Endothelial cell of umbilical vein (primary cell): ENCODE measurements around the gene COPS7A. TPM values are rescaled to one million over a fixed set of nuclear protein-coding genes. Genes with fewer than 3 reads are reported as not detected.

Source experiments
- BruUV-seq: library from RNA; stranded (reverse); fragments of 400-500 nt; replicated peaks from 2 replicates; lab custom pipeline; 2021; lab: Mats Ljungman, UMichigan
- CTCF ChIA-PET: fragments of 300-600, 350-600 bp; sonication (Branson Sonifier 250); formaldehyde crosslinking; loops from one replicate; lab custom pipeline; 2021; ENCODE audit warnings: antibody characterized with exemption, inconsistent platforms; lab: Charles Lee
- POLR2A ChIA-PET: fragments of 300-600, 350-600 bp; sonication (Branson Sonifier 250); formaldehyde crosslinking; loops from one replicate; lab custom pipeline; 2021; ENCODE audit warnings: antibody characterized with exemption, inconsistent platforms; lab: Charles Lee
- DNase-seq: peaks from one replicate; pipeline ENCODE4 v3.0.0-alpha.2; 2011; ENCODE audit warnings: low read depth, low spot score
- FAIRE-seq: peaks from 2 replicates; lab custom pipeline; 2011; peaks lifted over from hg19 to GRCh38; lab: Jason Lieb, UNC
- H2AFZ ChIP-seq: 2 replicates; pipeline ENCODE4 v1.6.0; 2012; ENCODE audit warnings: low read depth, low read length, control low read depth, inconsistent platforms
- H3K27ac ChIP-seq: 2 replicates; pipeline ENCODE4 v1.5.1; 2011; ENCODE audit warnings: low read depth, mild to moderate bottlenecking, control low read depth, low read length, moderate library complexity; ENCODE audit not compliant: insufficient read depth
- H3K27me3 ChIP-seq, 2 experiments: 2 replicates each; pipeline versions ENCODE4 v1.6.0 to v1.6.1; 2011; ENCODE audit warnings: low read length in 2 of 2, mixed read lengths in 1 of 2; ENCODE audit not compliant: control insufficient read depth in 2 of 2, insufficient read depth in 2 of 2
- H3K36me3 ChIP-seq, 2 experiments: 2 replicates in 1 of 2; 3 replicates in 1 of 2; pipeline ENCODE4 v1.5.1; 2011; ENCODE audit warnings: low read length in 2 of 2, mild to moderate bottlenecking in 1 of 2, moderate library complexity in 1 of 2; ENCODE audit not compliant: control insufficient read depth in 2 of 2, insufficient read depth in 2 of 2; ENCODE audit errors: extremely low read depth in 1 of 2
- H3K4me1 ChIP-seq: 3 replicates; pipeline ENCODE4 v1.5.1; 2011; ENCODE audit warnings: mild to moderate bottlenecking, low read length; ENCODE audit not compliant: control insufficient read depth, insufficient read depth; ENCODE audit errors: extremely low read depth
- H3K4me2 ChIP-seq: 2 replicates; pipeline ENCODE4 v1.6.1; 2011; ENCODE audit warnings: low read length, control low read depth, mixed read lengths; ENCODE audit not compliant: insufficient read depth
- H3K4me3 ChIP-seq, 3 experiments: fragments of 200-600 bp in 1 of 3; sonication (generic), shearing (Covaris generic) in 1 of 3; replicated peaks in 1 of 3; 2 replicates each; pipeline ENCODE4 v1.5.1; 2011 to 2016; ENCODE audit warnings: control low read depth in 3 of 3, low read length in 3 of 3, mild to moderate bottlenecking in 2 of 3, inconsistent platforms in 1 of 3, low read depth in 1 of 3, moderate library complexity in 1 of 3; ENCODE audit not compliant: insufficient read depth in 1 of 3
- H3K79me2 ChIP-seq: 2 replicates; pipeline ENCODE4 v1.6.0; 2012; ENCODE audit warnings: low read length, inconsistent platforms; ENCODE audit not compliant: control insufficient read depth, insufficient read depth
- H3K9ac ChIP-seq: replicated peaks from 2 replicates; pipeline ENCODE3; 2011; ENCODE audit warnings: low read length, control low read depth; ENCODE audit not compliant: insufficient read depth; ENCODE audit errors: extremely low read depth
- H3K9me1 ChIP-seq: replicated peaks from 3 replicates; pipeline ENCODE4 v1.6.0; 2011; ENCODE audit warnings: mild to moderate bottlenecking, low read length; ENCODE audit not compliant: control insufficient read depth, insufficient read depth; ENCODE audit errors: extremely low read depth
- H3K9me3 ChIP-seq: replicated peaks from 2 replicates; pipeline ENCODE4 v1.5.1; 2012; ENCODE audit warnings: low read length, inconsistent platforms; ENCODE audit not compliant: control insufficient read depth, insufficient read depth
- H4K20me1 ChIP-seq: replicated peaks from 2 replicates; pipeline ENCODE3; 2011; ENCODE audit warnings: mild to moderate bottlenecking, low read length; ENCODE audit not compliant: control insufficient read depth, insufficient read depth; ENCODE audit errors: extremely low read depth
- EZH2 ChIP-seq: IDR thresholded peaks from 2 replicates; pipeline ENCODE4 v1.6.1; 2012; ENCODE audit warnings: borderline replicate concordance, low read depth, mild to moderate bottlenecking, moderate library complexity, low read length, inconsistent platforms; ENCODE audit not compliant: severe bottlenecking
- FOS ChIP-seq: IDR thresholded peaks from 2 replicates; pipeline ENCODE4 v1.6.1; 2011; ENCODE audit warnings: mild to moderate bottlenecking, low read length, moderate library complexity, borderline replicate concordance; ENCODE audit not compliant: insufficient read depth
- GATA2 ChIP-seq: IDR thresholded peaks from 2 replicates; pipeline ENCODE4 v1.7.0; 2011; ENCODE audit warnings: low read depth, mild to moderate bottlenecking, moderate library complexity, mixed read lengths, low read length; ENCODE audit not compliant: insufficient read length, insufficient read depth
- JUN ChIP-seq: IDR thresholded peaks from 2 replicates; pipeline ENCODE4 v1.6.1; 2011; ENCODE audit warnings: borderline replicate concordance, low read depth; ENCODE audit not compliant: insufficient read length, insufficient read depth
- MYC ChIP-seq: IDR thresholded peaks from one replicate; pipeline ENCODE4 v1.6.1; 2011; ENCODE audit warnings: mild to moderate bottlenecking, low read depth, low read length
- POLR2A ChIP-seq: IDR thresholded peaks from 2 replicates; pipeline ENCODE4 v1.6.1; 2012; ENCODE audit warnings: low read depth, mild to moderate bottlenecking, control low read depth, low read length
- POLR2AphosphoS5 ChIP-seq: IDR thresholded peaks from 2 replicates; pipeline ENCODE4 v1.6.1; 2012; ENCODE audit warnings: low read depth, mild to moderate bottlenecking, control low read depth, low read length, moderate library complexity; ENCODE audit not compliant: insufficient read depth
- dilution Hi-C: fragments of 300-500 bp; cut with MboI; formaldehyde crosslinking; loops from one replicate; pipeline ENCODE4 v1.15.0; 2019; ENCODE audit warnings: low sequenced_read_pairs; ENCODE audit not compliant: extremely low pct_ligation_motif_present
- intact Hi-C: fragments of 100-400 bp; cut with micrococcal nuclease; formaldehyde crosslinking; loops from one replicate; pipeline ENCODE4 v1.10.0; 2022
- polyA plus RNA-seq, 4 experiments: library from polyadenylated mRNA; depleted of rRNA in 3 of 4; stranded (reverse) in 3 of 4; unstranded in 1 of 4; fragments of >200 nt; gene quantifications; 2 replicates each; pipeline versions ENCODE4 v1.2.1 to v1.2.3, GENCODE V29; 2011 to 2012; ENCODE audit warnings: missing spikeins in 1 of 4
- total RNA-seq: library from RNA; stranded (reverse); gene quantifications from 2 replicates; pipeline ENCODE4 v1.2.3, GENCODE V29; 2021
- TF ChIP-seq, protein P1 (sequence below): IDR thresholded peaks from 2 replicates; pipeline ENCODE4 v1.6.1; 2011; ENCODE audit not compliant: insufficient read depth, insufficient read length
- TF ChIP-seq, protein P2 (sequence below), 2 donors: IDR thresholded peaks; 1 replicate in 1 of 2; 2 replicates in 1 of 2; pipeline ENCODE4 v1.5.1; 2011; ENCODE audit warnings: low read length in 2 of 2, mild to moderate bottlenecking in 2 of 2, moderate library complexity in 2 of 2, control low read depth in 1 of 2, inconsistent platforms in 1 of 2, low read depth in 1 of 2; ENCODE audit not compliant: insufficient read depth in 1 of 2; ENCODE audit errors: extremely low read depth in 1 of 2

COPS7A gene
- total and polyA plus RNA-seq, 2 donors (not counting 3 experiments of a cell fraction or from before 2014, with no cell fraction given): 41.1 to 104 TPM

DNA sequence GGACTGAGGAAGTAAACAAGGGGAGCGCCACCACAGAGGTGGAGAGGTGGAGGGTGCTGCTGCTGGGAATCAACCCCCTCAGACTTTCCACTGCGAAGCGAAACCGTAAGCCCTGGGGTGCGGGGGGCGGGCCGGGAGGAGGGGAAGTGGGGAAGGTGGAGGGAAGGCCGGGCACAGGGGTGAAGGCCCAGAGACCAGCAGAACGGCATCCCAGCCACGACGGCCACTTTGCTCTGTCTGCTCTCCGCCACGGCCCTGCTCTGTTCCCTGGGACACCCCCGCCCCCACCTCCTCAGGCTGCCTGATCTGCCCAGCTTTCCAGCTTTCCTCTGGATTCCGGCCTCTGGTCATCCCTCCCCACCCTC is 48.5 kb downstream of the COPS7A start, which contains the start of gene LAG3:
TSS of gene LAG3 (plus strand) at position 190 of the 365 bp plus-strand sequence. CDS start 333 bp downstream, outside the sequence.
- H3K79me2 ChIP-seq: peaks cover 24% of the 10 kb centered on the region
- H3K9me1 ChIP-seq: no peaks in the 10 kb centered on the region
- CTCF ChIA-PET: interaction anchor here (1.8 to 8.4 kb wide), 2 partner anchors 19 to 53 kb away, joined by 5 to 234 read pairs; partner anchors contain the start of gene MLF2
- H3K27ac ChIP-seq: no peak within 1 kb of the TSS
- H3K4me1 ChIP-seq: peaks cover 13% of the 10 kb centered on the region
- POLR2A ChIA-PET: interaction anchor here (0.7 kb wide), 1 partner anchor 99 kb away, joined by 8 read pairs; no protein-coding TSS in a partner anchor
- DNase-seq: no peak
- H3K4me3 ChIP-seq: no peak within 1 kb of the TSS
- dilution Hi-C loops (no loop called here), intact Hi-C loops (no loop called here)
- H3K36me3 ChIP-seq: peaks cover 0 to 29% of the 10 kb centered on the region in 2 experiments
- H3K27me3 ChIP-seq: no peaks in the 10 kb centered on the region
- BruUV-seq: no TSS peak
- H2AFZ ChIP-seq: no peak within 1 kb of the TSS
- H3K9ac ChIP-seq: no peak within 1 kb of the TSS
- H3K9me3 ChIP-seq: no peaks in the 10 kb centered on the region
- TF ChIP-seq, protein P1, sequence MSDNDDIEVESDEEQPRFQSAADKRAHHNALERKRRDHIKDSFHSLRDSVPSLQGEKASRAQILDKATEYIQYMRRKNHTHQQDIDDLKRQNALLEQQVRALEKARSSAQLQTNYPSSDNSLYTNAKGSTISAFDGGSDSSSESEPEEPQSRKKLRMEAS: no peak
- no peak for TF ChIP-seq JUN
- no peak for TF ChIP-seq MYC
- no peak for TF ChIP-seq GATA2
- TF ChIP-seq, protein P2, sequence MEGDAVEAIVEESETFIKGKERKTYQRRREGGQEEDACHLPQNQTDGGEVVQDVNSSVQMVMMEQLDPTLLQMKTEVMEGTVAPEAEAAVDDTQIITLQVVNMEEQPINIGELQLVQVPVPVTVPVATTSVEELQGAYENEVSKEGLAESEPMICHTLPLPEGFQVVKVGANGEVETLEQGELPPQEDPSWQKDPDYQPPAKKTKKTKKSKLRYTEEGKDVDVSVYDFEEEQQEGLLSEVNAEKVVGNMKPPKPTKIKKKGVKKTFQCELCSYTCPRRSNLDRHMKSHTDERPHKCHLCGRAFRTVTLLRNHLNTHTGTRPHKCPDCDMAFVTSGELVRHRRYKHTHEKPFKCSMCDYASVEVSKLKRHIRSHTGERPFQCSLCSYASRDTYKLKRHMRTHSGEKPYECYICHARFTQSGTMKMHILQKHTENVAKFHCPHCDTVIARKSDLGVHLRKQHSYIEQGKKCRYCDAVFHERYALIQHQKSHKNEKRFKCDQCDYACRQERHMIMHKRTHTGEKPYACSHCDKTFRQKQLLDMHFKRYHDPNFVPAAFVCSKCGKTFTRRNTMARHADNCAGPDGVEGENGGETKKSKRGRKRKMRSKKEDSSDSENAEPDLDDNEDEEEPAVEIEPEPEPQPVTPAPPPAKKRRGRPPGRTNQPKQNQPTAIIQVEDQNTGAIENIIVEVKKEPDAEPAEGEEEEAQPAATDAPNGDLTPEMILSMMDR (IDR thresholded peaks at IDR 0.05; ENCODE audit: extremely low read depth in 1 of 2, insufficient read depth in 1 of 2, low read depth in 1 of 2, low read length in 2 of 2): no peak
- TF ChIP-seq FOS: no peak
- no peak for TF ChIP-seq POLR2AphosphoS5
- no peak for TF ChIP-seq POLR2A
- TF ChIP-seq EZH2: no peak
- H4K20me1 ChIP-seq: no peaks in the 10 kb centered on the region
- H3K4me2 ChIP-seq: no peak within 1 kb of the TSS
- no peak for FAIRE-seq
